AG04449 (cell line): ENCODE data around the gene MAP1LC3A.
A peak's percentile ranks its signal among the peaks of the same experiment; 100 is the strongest.

Experiments used
- CTCF ChIA-PET: fragments of 350-600 bp; formaldehyde crosslinking; extraction: SDS; loops from one replicate; lab custom pipeline; 2021; ENCODE audit warnings: antibody characterized with exemption; lab: Yijun Ruan, JAX
- POLR2A ChIA-PET: fragments of 400-600, 350-600 bp; formaldehyde crosslinking; extraction: SDS; loops from one replicate; lab custom pipeline; 2020; ENCODE audit warnings: antibody characterized with exemption, inconsistent platforms; lab: Yijun Ruan, JAX
- DNase-seq: peaks from one replicate; pipeline ENCODE4 v3.0.0-alpha.2; 2010; ENCODE audit warnings: low read depth, low spot score
- H3K4me3 ChIP-seq: 2 replicates; pipeline ENCODE4 v1.5.1; 2011; ENCODE audit warnings: low read depth, mild to moderate bottlenecking, control low read depth, low read length
- TF ChIP-seq, protein P1 (sequence below): IDR thresholded peaks from one replicate; pipeline ENCODE4 v1.5.1; 2011; ENCODE audit warnings: mild to moderate bottlenecking, moderate library complexity, low read length, control low read depth, inconsistent platforms; ENCODE audit not compliant: insufficient read depth; ENCODE audit errors: missing control alignments

Gene MAP1LC3A

DNA sequence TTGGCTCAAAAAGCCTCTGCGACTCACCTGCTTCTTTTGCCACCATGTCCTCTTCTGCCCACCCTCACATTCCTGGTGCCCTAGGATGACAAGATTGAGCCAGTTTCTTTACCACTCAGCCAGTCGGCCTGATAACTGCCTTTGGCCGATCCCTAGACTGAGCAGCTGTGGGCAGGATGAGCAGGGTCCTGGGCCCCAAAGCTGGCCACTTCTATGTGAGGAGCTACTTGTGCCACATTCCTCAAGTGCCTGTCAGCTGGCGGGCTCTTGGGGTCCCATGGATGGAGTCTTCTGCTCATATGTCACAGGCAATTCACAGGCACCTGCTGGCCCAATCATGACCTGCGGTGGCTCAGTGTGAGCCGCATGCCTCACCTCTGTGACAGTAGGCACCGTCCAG, 25.8 kb upstream of the MAP1LC3A start:
- TF ChIP-seq, protein P1, sequence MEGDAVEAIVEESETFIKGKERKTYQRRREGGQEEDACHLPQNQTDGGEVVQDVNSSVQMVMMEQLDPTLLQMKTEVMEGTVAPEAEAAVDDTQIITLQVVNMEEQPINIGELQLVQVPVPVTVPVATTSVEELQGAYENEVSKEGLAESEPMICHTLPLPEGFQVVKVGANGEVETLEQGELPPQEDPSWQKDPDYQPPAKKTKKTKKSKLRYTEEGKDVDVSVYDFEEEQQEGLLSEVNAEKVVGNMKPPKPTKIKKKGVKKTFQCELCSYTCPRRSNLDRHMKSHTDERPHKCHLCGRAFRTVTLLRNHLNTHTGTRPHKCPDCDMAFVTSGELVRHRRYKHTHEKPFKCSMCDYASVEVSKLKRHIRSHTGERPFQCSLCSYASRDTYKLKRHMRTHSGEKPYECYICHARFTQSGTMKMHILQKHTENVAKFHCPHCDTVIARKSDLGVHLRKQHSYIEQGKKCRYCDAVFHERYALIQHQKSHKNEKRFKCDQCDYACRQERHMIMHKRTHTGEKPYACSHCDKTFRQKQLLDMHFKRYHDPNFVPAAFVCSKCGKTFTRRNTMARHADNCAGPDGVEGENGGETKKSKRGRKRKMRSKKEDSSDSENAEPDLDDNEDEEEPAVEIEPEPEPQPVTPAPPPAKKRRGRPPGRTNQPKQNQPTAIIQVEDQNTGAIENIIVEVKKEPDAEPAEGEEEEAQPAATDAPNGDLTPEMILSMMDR, result no peak
- CTCF ChIA-PET, result interaction anchor here (0.9 to 2.6 kb wide), 2 partner anchors 15 to 220 kb away, joined by 3 to 22 read pairs; no protein-coding TSS in a partner anchor
- DNase-seq, result no peak
- H3K4me3 ChIP-seq, result no peak overlapping the region
- POLR2A ChIA-PET, result no interaction called here

DNA sequence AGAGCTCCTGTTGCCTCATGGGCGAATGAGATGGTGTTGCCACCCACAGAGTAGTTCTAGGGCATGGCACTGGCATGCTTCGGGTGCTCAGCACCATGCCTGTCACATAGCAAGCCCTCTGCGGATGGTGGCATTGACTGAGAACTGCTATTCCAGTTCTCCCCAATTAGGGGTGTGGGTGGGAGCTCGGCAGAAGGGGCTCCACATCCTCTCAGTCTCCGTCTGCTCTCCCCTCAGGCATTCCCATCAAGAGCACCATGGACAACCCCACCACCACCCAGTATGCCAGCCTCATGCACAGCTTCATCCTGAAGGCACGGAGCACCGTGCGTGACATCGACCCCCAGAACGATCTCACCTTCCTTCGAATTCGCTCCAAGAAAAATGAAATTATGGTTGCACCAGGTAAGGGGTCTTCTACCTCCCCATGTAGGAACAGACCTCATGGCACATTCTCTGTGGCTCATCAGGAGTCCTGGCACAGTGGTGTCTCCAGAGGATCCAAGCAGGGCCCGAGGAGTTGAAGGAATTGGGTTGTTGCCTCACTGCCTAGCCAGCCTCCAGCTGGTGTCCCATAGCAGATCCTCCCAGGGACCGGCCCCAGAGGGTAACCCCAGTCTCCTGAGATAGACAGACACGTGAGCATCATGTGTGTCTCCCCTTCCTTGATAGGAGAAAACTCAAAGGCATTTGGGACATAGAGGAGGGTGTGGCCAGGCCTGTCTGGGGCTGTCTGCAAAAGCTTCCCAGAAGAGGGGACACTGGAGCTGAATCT, 23.9 kb upstream of the MAP1LC3A start:
- CTCF ChIA-PET, result interaction anchor here (0.8 to 1.5 kb wide), 6 partner anchors 10 to 343 kb away, joined by 3 to 5 read pairs (median 3); no protein-coding TSS in a partner anchor
- no peak for DNase-seq
- TF ChIP-seq, protein P1, result no peak
- POLR2A ChIA-PET, result no interaction called here
- no peak overlapping the region for H3K4me3 ChIP-seq

DNA sequence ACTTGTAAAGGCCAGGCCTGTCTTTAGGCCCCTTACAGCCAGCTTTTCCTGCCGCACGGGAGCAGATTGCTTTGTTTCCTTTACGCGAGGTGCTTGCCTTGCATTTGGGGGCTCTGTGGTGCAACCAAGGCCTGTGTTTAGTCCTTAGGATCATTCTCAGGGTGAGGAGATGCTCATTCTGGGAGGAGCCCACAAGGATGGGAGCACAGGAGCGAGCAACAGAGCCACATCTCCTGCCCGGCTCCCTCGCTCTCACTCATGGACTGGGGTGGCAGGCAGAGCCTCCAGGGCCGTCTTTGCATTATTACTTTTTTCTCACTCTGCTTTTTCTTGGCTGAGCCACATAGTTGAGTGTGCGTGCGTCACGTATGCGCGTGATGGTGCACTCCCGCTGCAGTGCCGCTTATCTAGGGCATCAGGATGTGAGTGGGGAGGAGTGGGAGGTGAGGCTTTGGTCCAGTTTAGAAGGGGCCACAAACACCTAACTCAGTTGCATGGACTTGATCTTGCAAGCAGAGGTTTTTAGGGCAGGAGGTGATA, 23.1 kb upstream of the MAP1LC3A start:
- H3K4me3 ChIP-seq, result no peak overlapping the region
- DNase-seq, result no peak
- POLR2A ChIA-PET, result no interaction called here
- TF ChIP-seq, protein P1, result no peak
- CTCF ChIA-PET, result interaction anchor here (0.8 to 1.7 kb wide), 4 partner anchors 172 to 343 kb away, joined by 3 to 11 read pairs (median 3); no protein-coding TSS in a partner anchor

DNA sequence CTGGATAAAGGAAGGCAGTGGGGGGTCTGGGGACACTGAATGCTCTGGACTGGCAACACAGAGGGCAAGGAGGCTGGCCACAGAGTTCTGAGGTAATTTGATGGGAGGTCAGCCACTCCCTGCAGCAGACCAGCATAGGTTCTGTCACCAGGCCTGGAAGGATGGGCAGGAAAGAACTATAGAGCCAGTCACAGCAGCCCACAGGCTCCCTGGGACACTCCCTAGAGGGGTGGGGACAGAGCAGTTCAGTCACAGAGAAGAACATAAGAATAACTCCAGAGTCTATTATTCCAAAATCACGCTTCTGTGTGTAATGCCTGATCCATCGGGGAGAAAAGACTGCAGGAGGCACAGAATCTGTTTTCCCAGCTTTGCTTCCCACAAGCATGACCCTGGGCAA, 22.7 kb upstream of the MAP1LC3A start:
- TF ChIP-seq, protein P1, result no peak
- CTCF ChIA-PET, result interaction anchor here (0.8 to 1.7 kb wide), 4 partner anchors 22 to 225 kb away, joined by 3 to 11 read pairs (median 3); no protein-coding TSS in a partner anchor

DNA sequence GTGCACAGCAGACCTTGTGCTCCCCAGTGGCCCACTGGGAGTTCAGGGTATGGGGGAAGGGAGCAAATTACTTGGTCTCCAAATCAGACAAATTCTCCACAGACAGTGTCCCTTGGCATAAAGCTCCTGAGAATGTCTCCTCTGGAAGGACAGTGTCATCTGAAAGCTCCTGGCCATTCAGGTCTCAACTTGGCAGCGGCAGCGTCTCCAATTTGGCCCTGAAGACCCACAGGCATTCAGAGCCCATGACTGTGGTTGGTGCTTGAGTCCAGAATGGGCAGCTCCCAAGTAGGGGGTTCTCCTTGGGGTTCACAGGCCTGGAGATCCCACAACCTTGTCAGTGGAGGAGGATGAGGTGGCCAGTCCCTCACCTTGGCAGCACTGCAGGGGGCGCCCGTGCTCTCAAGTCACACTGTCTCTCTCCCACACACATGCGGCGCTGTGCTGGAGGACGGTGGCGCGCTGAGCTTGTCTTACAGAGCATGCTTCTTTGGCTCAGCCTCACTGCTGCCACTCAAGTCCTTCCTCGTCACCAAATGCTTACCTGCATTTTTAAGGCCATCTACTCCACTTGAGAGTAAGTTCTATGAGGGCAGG, 21.6 kb upstream of the MAP1LC3A start:
- H3K4me3 ChIP-seq, result no peak overlapping the region
- ChIA-PET CTCF (interaction anchor here (0.5 to 3.4 kb wide), 10 partner anchors 9 to 240 kb away, joined by 3 to 25 read pairs (median 4); partner anchors contain the start of gene MAP1LC3A), POLR2A (no interaction called here)
- DNase-seq, result no peak
- TF ChIP-seq, protein P1, result peak; percentile 55

More for the DNA sequence above, 22.7 kb upstream of the MAP1LC3A start:
- no peak overlapping the region for H3K4me3 ChIP-seq
- POLR2A ChIA-PET, result no interaction called here
- no peak for DNase-seq
